ENCODE data around the gene SH2D6.

GRCh38 chr2:85385746-85386145 lies 32.8 kb upstream of the SH2D6 start:
- no peak for TF ChIP-seq CTCF (IDR thresholded peaks at IDR 0.05; ENCODE audit: control extremely low read depth in 1 of 3, insufficient read depth in 1 of 3, low read depth in 1 of 3, low read length in 3 of 3)
- TF ChIP-seq USF2 (IDR thresholded peaks at IDR 0.05; ENCODE audit: low read length), result no peak
- TF ChIP-seq SIN3A (conservative IDR thresholded peaks at IDR 0.05 in 1 of 2, IDR thresholded peaks at IDR 0.05 in 1 of 2; ENCODE audit: low read depth in 1 of 2, low read length in 2 of 2), result no peak

Data from H1 (cell line).